Activated CD4-positive, alpha-beta T cell treated with anti-CD3 and anti-CD28 coated beads for 36 hours (primary cell): ENCODE results near the gene ITGB6. TPM values are rescaled to one million over a fixed set of nuclear protein-coding genes. Genes with fewer than 3 reads are reported as not detected.
"Not testable (repeated sequence)": the region's sequence is repeated elsewhere in the genome, so short reads cannot be mapped to it uniquely, and the experiment has no call there.

Source experiments
- ATAC-seq: fragments of 200-7000 bp; cut with Tn5 transposase; one replicate; pipeline ENCODE4 v1.10.0; 2021; ENCODE audit warnings: mild to moderate bottlenecking, moderate library complexity
- CTCF ChIA-PET: fragments of 350-600 bp; sonication (Branson Sonifier 250); formaldehyde crosslinking; loops from one replicate; lab custom pipeline; 2021; ENCODE audit warnings: antibody characterized with exemption; lab: Charles Lee
- POLR2A ChIA-PET: fragments of 350-600 bp; sonication (Branson Sonifier 250); formaldehyde crosslinking; loops from one replicate; lab custom pipeline; 2021; ENCODE audit warnings: antibody characterized with exemption, inconsistent platforms; lab: Charles Lee
- DNase-seq: peaks from one replicate; pipeline ENCODE4 v3.0.0-alpha.2; 2020
- H3K27ac Mint-ChIP-seq: one replicate; pipeline ENCODE4 v1.8.0; 2021; ENCODE audit warnings: mixed read lengths
- H3K27me3 Mint-ChIP-seq: one replicate; pipeline ENCODE4 v1.8.0; 2021; ENCODE audit warnings: mixed read lengths
- H3K36me3 Mint-ChIP-seq: one replicate; pipeline ENCODE4 v1.8.0; 2021; ENCODE audit warnings: low read depth, mixed read lengths
- H3K4me1 Mint-ChIP-seq: one replicate; pipeline ENCODE4 v1.8.0; 2021; ENCODE audit warnings: mixed read lengths
- H3K4me3 Mint-ChIP-seq: one replicate; pipeline ENCODE4 v1.8.0; 2021; ENCODE audit warnings: mild to moderate bottlenecking, moderate library complexity, mixed read lengths
- H3K9me3 Mint-ChIP-seq: one replicate; pipeline ENCODE4 v1.8.0; 2021; ENCODE audit warnings: low read depth, mixed read lengths
- intact Hi-C, 2 experiments: fragments of 100-400 bp; cut with DNase I in 1 of 2; cut with micrococcal nuclease in 1 of 2; formaldehyde crosslinking; loops; one replicate each; pipeline versions ENCODE4 v1.14.2 to v1.15.1; 2022 to 2024; cut with DNase I, micrococcal nuclease
- total RNA-seq, 2 experiments: library from RNA; stranded (reverse); gene quantifications; one replicate each; pipeline ENCODE4 v1.2.3, GENCODE V29; 2021

The ITGB6 gene
- total RNA-seq, 2 experiments from 2014 or later = not detected

DNA sequence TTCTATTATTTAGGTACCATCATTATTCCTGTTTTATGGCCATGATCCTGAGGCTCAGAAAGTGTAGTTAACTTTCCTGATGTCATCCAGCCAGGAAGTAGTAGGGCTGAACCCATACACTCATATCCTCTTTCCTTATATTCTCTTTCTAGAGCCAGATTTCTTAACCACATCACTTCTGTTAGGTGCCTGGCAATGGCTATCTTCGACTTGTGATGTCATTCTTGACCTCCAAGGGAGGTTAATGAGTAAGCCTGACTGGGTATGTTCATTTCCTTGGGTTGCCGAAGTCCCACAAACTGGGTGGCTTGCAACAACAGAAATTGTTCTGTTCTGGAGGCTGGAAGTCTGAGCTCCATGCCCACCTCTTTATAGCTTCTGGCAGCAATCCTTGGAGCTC is 43.4 kb downstream of the ITGB6 start:
- CTCF ChIA-PET = interaction anchor here (0.6 to 1.2 kb wide), 3 partner anchors 15 to 647 kb away, joined by 3 to 5 read pairs (median 3); no protein-coding TSS in a partner anchor
- Mint-ChIP-seq H3K4me1 (no peaks in the 10 kb centered on the region), H3K27ac (no peak overlapping the region), H3K36me3 (no peaks in the 10 kb centered on the region), H3K27me3 (no peaks in the 10 kb centered on the region), H3K9me3 (no peaks in the 10 kb centered on the region), H3K4me3 (no peak overlapping the region)
- no peak for DNase-seq
- ATAC-seq = no peak
- intact Hi-C loops = no loop called here
- POLR2A ChIA-PET = interaction anchor here (0.6 kb wide), 1 partner anchor 76 kb away, joined by 4 read pairs; no protein-coding TSS in a partner anchor

DNA sequence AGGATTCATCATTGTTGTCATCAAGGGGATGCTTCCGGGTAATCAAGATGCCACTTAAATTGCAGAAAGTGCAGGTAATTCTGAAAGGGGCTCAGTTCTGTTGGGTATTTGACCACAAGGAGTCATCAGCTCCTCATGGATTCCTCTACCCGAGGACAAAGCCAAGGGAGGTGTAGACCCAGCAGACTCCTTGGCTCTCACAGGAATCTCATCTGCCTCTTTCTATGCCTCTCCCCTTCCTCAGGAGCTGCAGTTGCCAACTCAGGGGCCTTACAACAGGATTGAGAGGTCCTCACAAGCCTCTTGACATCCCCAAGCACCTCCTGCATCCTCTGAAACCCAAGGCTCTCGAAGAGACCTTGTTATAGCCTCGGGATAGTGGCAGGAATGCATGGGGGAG is 44.0 kb downstream of the ITGB6 start:
- DNase-seq (no peak), ATAC-seq (no peak)
- Mint-ChIP-seq H3K36me3 (no peaks in the 10 kb centered on the region), H3K27me3 (no peaks in the 10 kb centered on the region), H3K9me3 (no peaks in the 10 kb centered on the region), H3K4me1 (no peaks in the 10 kb centered on the region), H3K27ac (no peak overlapping the region), H3K4me3 (no peak overlapping the region)
- CTCF ChIA-PET = interaction anchor here (0.6 to 0.7 kb wide), 2 partner anchors 15 to 648 kb away, joined by 3 to 5 read pairs; no protein-coding TSS in a partner anchor
- intact Hi-C loops = no loop called here
- POLR2A ChIA-PET = no interaction called here

DNA sequence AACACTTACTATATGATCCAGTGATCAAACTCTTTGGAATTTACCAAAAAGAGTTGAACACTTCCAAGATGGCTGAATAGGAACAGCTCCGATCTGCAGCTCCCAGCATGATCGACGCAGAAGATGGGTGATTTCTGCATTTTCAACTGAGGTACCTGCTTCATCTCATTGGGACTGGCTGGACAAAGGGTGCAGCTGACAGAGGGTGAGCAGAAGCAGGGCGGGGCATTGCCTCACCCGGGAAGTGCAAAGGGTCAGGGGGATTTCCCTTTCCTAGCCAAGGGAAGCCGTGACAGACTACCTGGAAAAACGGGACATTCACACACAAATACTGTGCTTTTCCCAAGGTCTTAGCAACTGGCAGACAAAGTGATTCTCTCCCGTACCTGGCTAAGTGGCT is 51.7 kb downstream of the ITGB6 start:
- H3K36me3 Mint-ChIP-seq, intact Hi-C loops, ATAC-seq, H3K27ac Mint-ChIP-seq, H3K4me1 Mint-ChIP-seq, POLR2A ChIA-PET, H3K27me3 Mint-ChIP-seq, H3K4me3 Mint-ChIP-seq, CTCF ChIA-PET, DNase-seq, H3K9me3 Mint-ChIP-seq: not testable (repeated sequence)

GRCh38 chr2:160145471-160145870 is 54.6 kb downstream of the ITGB6 start:
- H3K36me3 Mint-ChIP-seq = no peaks in the 10 kb centered on the region
- intact Hi-C loops = no loop called here
- no peak overlapping the region for H3K27ac Mint-ChIP-seq
- H3K4me3 Mint-ChIP-seq = no peak overlapping the region
- ChIA-PET CTCF (interaction anchor here (1.3 kb wide), 1 partner anchor 36 kb away, joined by 3 read pairs; no protein-coding TSS in a partner anchor), POLR2A (no interaction called here)
- H3K4me1 Mint-ChIP-seq = peaks cover 3% of the 10 kb centered on the region
- no peak for ATAC-seq
- no peak for DNase-seq
- peaks cover 9% of the 10 kb centered on the region for H3K27me3 Mint-ChIP-seq
- no peaks in the 10 kb centered on the region for H3K9me3 Mint-ChIP-seq

- Mint-ChIP-seq H3K36me3 (no peaks in the 10 kb centered on the region), H3K4me1 (peaks cover 3% of the 10 kb centered on the region), H3K27me3 (peaks cover 9% of the 10 kb centered on the region), H3K4me3 (no peak overlapping the region), H3K9me3 (no peaks in the 10 kb centered on the region), H3K27ac (no peak overlapping the region)
- DNase-seq (no peak), ATAC-seq (no peak)
- POLR2A ChIA-PET = no interaction called here
- CTCF ChIA-PET = interaction anchor here (1.0 kb wide), 1 partner anchor 29 kb away, joined by 3 read pairs; no protein-coding TSS in a partner anchor
- intact Hi-C loops = no loop called here
Observed at GRCh38 chr2:160144280-160144990, 55.6 kb downstream of the ITGB6 start.

GRCh38 chr2:160142472-160142871 is 57.6 kb downstream of the ITGB6 start:
- Mint-ChIP-seq H3K9me3 (no peaks in the 10 kb centered on the region), H3K36me3 (no peaks in the 10 kb centered on the region), H3K27ac (no peak overlapping the region), H3K4me3 (no peak overlapping the region), H3K4me1 (peaks cover 3% of the 10 kb centered on the region), H3K27me3 (peaks cover 9% of the 10 kb centered on the region)
- no peak for DNase-seq
- ATAC-seq = no peak
- intact Hi-C loops = no loop called here
- ChIA-PET CTCF (interaction anchor here (1.6 kb wide), 1 partner anchor 33 kb away, joined by 7 read pairs; no protein-coding TSS in a partner anchor), POLR2A (no interaction called here)

GRCh38 chr2:160141912-160142311 is 58.2 kb downstream of the ITGB6 start:
- Mint-ChIP-seq H3K9me3 (no peaks in the 10 kb centered on the region), H3K4me3 (no peak overlapping the region), H3K27me3 (peaks cover 9% of the 10 kb centered on the region), H3K27ac (no peak overlapping the region), H3K36me3 (no peaks in the 10 kb centered on the region), H3K4me1 (peaks cover 3% of the 10 kb centered on the region)
- no peak for ATAC-seq
- CTCF ChIA-PET = interaction anchor here (1.0 to 1.6 kb wide), 2 partner anchors 15 to 32 kb away, joined by 5 to 7 read pairs; no protein-coding TSS in a partner anchor
- no peak for DNase-seq
- intact Hi-C loops = no loop called here
- POLR2A ChIA-PET = no interaction called here

- intact Hi-C loops = no loop called here
- ChIA-PET POLR2A (no interaction called here), CTCF (interaction anchor here (1.0 to 1.6 kb wide), 2 partner anchors 15 to 32 kb away, joined by 5 to 7 read pairs; no protein-coding TSS in a partner anchor)
- Mint-ChIP-seq H3K4me3 (no peak overlapping the region), H3K4me1 (peaks cover 3% of the 10 kb centered on the region), H3K27ac (no peak overlapping the region), H3K27me3 (peaks cover 9% of the 10 kb centered on the region), H3K36me3 (no peaks in the 10 kb centered on the region), H3K9me3 (no peaks in the 10 kb centered on the region)
- no peak for DNase-seq
- no peak for ATAC-seq
Observed at GRCh38 chr2:160141419-160141818, 58.7 kb downstream of the ITGB6 start.

GRCh38 chr2:160140471-160140870 is 59.6 kb downstream of the ITGB6 start:
- Mint-ChIP-seq H3K27me3 (peaks cover 6% of the 10 kb centered on the region), H3K4me3 (no peak overlapping the region), H3K9me3 (no peaks in the 10 kb centered on the region), H3K36me3 (no peaks in the 10 kb centered on the region), H3K4me1 (peaks cover 3% of the 10 kb centered on the region), H3K27ac (no peak overlapping the region)
- ChIA-PET POLR2A (no interaction called here), CTCF (no interaction called here)
- intact Hi-C loops = no loop called here
- no peak for DNase-seq
- ATAC-seq = no peak

DNA sequence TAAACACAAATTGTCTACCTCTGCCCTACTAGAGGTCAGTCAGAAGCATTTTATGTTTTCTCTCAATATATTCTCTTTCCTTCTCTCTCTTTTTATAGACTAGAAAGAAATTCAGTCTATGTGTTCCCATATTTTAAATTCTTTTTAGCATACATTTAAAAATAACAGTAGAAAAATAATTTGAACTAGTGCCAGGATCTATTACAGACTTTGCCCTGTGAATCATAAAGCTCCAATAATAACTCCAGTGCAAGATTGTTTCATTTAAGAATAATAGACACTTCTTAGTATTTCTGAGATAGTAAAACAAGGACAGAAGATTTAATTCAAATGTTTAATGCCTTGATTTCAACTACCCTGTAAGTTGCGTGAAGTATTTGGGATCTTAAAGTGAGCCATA is 60.1 kb downstream of the ITGB6 start:
- CTCF ChIA-PET = no interaction called here
- Mint-ChIP-seq H3K4me3 (no peak overlapping the region), H3K9me3 (no peaks in the 10 kb centered on the region), H3K36me3 (no peaks in the 10 kb centered on the region), H3K4me1 (peaks cover 3% of the 10 kb centered on the region), H3K27me3 (peaks cover 3% of the 10 kb centered on the region), H3K27ac (no peak overlapping the region)
- no peak for ATAC-seq
- POLR2A ChIA-PET = no interaction called here
- intact Hi-C loops = no loop called here
- no peak for DNase-seq

- Mint-ChIP-seq H3K4me1 (peaks cover 3% of the 10 kb centered on the region), H3K27ac (no peak overlapping the region), H3K27me3 (peaks cover 3% of the 10 kb centered on the region), H3K9me3 (no peaks in the 10 kb centered on the region), H3K36me3 (no peaks in the 10 kb centered on the region), H3K4me3 (no peak overlapping the region)
- DNase-seq = no peak
- intact Hi-C loops = no loop called here
- POLR2A ChIA-PET = no interaction called here
- CTCF ChIA-PET = no interaction called here
- no peak for ATAC-seq
Observed at GRCh38 chr2:160139350-160139749, 60.7 kb downstream of the ITGB6 start.

DNA sequence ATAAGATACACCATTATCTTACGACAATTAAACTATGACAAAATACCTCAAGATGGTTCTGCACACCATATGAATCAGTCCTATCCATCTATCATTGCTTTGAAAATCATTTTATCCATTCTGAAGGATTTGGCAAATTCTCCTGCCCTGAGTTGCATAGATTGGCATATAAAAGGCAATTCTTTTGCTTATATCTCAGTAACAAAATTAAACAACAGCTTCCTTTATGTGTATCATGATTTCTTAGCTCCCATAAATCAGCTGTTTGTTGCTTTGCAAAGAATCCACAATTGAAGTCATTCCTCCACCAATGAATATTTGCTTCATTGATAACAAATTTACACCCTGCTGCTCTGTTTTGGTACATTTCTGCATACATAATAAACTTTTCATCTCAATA is 61.7 kb downstream of the ITGB6 start:
- Mint-ChIP-seq H3K27me3 (no peaks in the 10 kb centered on the region), H3K4me1 (no peaks in the 10 kb centered on the region), H3K36me3 (no peaks in the 10 kb centered on the region), H3K4me3 (no peak overlapping the region), H3K9me3 (no peaks in the 10 kb centered on the region), H3K27ac (no peak overlapping the region)
- DNase-seq = no peak
- CTCF ChIA-PET = no interaction called here
- no peak for ATAC-seq
- intact Hi-C loops = no loop called here
- POLR2A ChIA-PET = no interaction called here
